Liver (tissue), 3 donors: Measurements from ENCODE around the gene THAP8.

Source experiments
- CTCF ChIP-seq: fragments of 150-350 bp; IDR thresholded peaks from 2 replicates; pipeline ENCODE4 v1.5.1; 2017; ENCODE audit warnings: improper control_type of control experiment, low read depth, low read length; ENCODE audit not compliant: missing input control
- GABPA ChIP-seq, 2 donors: IDR thresholded peaks in 1 of 2; conservative IDR thresholded peaks in 1 of 2; 2 replicates each; pipeline ENCODE4 v1.6.1; 2016; ENCODE audit warnings: antibody characterized with exemption in 2 of 2, mild to moderate bottlenecking in 1 of 2, moderate library complexity in 1 of 2
- HNF4A ChIP-seq, 2 donors: conservative IDR thresholded peaks; 2 replicates each; pipeline ENCODE4 v1.6.1; 2016; ENCODE audit warnings: antibody characterized with exemption in 2 of 2, mild to moderate bottlenecking in 2 of 2
- JUND ChIP-seq, 2 donors: IDR thresholded peaks; 2 replicates each; pipeline ENCODE4 v1.6.1; 2016; ENCODE audit warnings: antibody characterized with exemption in 2 of 2
- RAD21 ChIP-seq, 2 donors: IDR thresholded peaks; 2 replicates each; pipeline ENCODE4 v1.6.1; 2016; ENCODE audit warnings: antibody characterized with exemption in 2 of 2, mild to moderate bottlenecking in 2 of 2
- TAF1 ChIP-seq: conservative IDR thresholded peaks from 2 replicates; pipeline ENCODE4 v1.6.1; 2016; ENCODE audit warnings: antibody characterized with exemption, mild to moderate bottlenecking
- donor health status: healthy.
- donor health status: healthy.

- TF ChIP-seq CTCF (no peak), RAD21 (IDR thresholded peaks at IDR 0.05) (no peak), JUND (IDR thresholded peaks at IDR 0.05) (no peak), HNF4A (conservative IDR thresholded peaks at IDR 0.05) (no peak), TAF1 (no peak), GABPA (IDR thresholded peaks at IDR 0.05 in 1 of 2, conservative IDR thresholded peaks at IDR 0.05 in 1 of 2) (no peak)
Measured at GRCh38 chr19:36003284-36003683, 50.8 kb downstream of the THAP8 start.
